OCI-LY7 (cell line): ENCODE data around the gene DLX5.

Experiments used
- CTCF ChIP-seq: fragments of 200-600 bp; sonication (generic); conservative IDR thresholded peaks from 2 replicates; pipeline ENCODE4 v1.5.1; 2014; ENCODE audit warnings: mild to moderate bottlenecking, antibody characterized with exemption, low read length, moderate library complexity, mixed read lengths
- EZH2phosphoT487 ChIP-seq: fragments of 200-600 bp; sonication (generic); IDR thresholded peaks from 2 replicates; pipeline ENCODE4 v1.6.1; 2018; ENCODE audit warnings: low read depth, borderline replicate concordance, mild to moderate bottlenecking, mixed run types, antibody characterized with exemption, low read length, moderate library complexity, mixed read lengths

DNA sequence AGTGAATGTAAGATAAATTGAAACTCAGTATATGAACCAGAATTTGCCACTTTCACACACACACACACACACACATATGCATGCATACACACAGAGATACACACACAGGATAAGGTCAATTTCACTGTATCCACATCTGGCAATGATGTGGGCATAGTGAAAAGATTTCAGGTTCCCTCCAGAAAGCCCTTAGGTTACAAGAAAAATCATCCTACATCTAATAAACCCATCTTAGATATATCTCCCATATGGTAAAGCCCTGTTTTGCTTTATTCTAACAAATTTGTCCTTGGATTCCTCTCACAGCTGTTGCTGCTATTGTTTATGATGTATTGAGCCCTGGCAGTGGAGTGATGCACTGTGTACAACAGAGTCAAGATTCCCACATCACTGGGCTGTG is 47.2 kb downstream of the DLX5 start:
- no peak for TF ChIP-seq CTCF
- TF ChIP-seq EZH2phosphoT487 = no peak
